D721Med (cell line): ENCODE data around the gene BCAR3.
"Not testable (repeated sequence)": the region's sequence is repeated elsewhere in the genome, so short reads cannot be mapped to it uniquely, and the experiment has no call there.

ENCODE experiments used
- DNase-seq: peaks from one replicate; pipeline ENCODE4 v3.0.0; 2011; ENCODE audit warnings: low spot score; ENCODE audit not compliant: insufficient read length
- FAIRE-seq: peaks from 2 replicates; lab custom pipeline; 2011; peaks lifted over from hg19 to GRCh38; lab: Jason Lieb, UNC
- CTCF ChIP-seq: IDR thresholded peaks from 2 replicates; pipeline ENCODE4 v1.5.1; 2012; ENCODE audit warnings: mild to moderate bottlenecking, control low read depth; ENCODE audit not compliant: insufficient read depth; ENCODE audit errors: missing control alignments

The BCAR3 gene

GRCh38 chr1:93663208-93663614 is 18.4 kb downstream of the BCAR3 start:
- no peak for FAIRE-seq
- TF ChIP-seq CTCF = no peak

GRCh38 chr1:93662481-93663207 is 19.0 kb downstream of the BCAR3 start:
- no peak for TF ChIP-seq CTCF
- DNase-seq = no peak
- FAIRE-seq = no peak

More at GRCh38 chr1:93663208-93663614, 18.4 kb downstream of the BCAR3 start:
- DNase-seq = no peak

- no peak for FAIRE-seq
- DNase-seq = no peak
- no peak for TF ChIP-seq CTCF
Observed at GRCh38 chr1:93661829-93662474, 19.7 kb downstream of the BCAR3 start.

GRCh38 chr1:93661341-93661740 is 20.3 kb downstream of the BCAR3 start:
- not testable (repeated sequence) for DNase-seq, FAIRE-seq

GRCh38 chr1:93659822-93660503 is 21.7 kb downstream of the BCAR3 start:
- FAIRE-seq (no peak), DNase-seq (no peak)
- no peak for TF ChIP-seq CTCF

- DNase-seq (no peak), FAIRE-seq (no peak)
- TF ChIP-seq CTCF = no peak
Observed at GRCh38 chr1:93658188-93658587, 23.4 kb downstream of the BCAR3 start.

GRCh38 chr1:93656491-93656890 is 25.1 kb downstream of the BCAR3 start:
- DNase-seq (no peak), FAIRE-seq (no peak)
- TF ChIP-seq CTCF = no peak
